Measurements from ENCODE around the gene LTC4S. TPM values are rescaled to one million over a fixed set of nuclear protein-coding genes. Genes with fewer than 3 reads are reported as not detected.
"Not testable (repeated sequence)": the region's sequence is repeated elsewhere in the genome, so short reads cannot be mapped to it uniquely, and the experiment has no call there.

Gene LTC4S
- total and polyA plus RNA-seq, 9 of the 15 experiments (the other 6 are each of a cell fraction or from before 2014, with no cell fraction given), result 0.17 to 0.77 (median 0.75) TPM; not detected in 6

DNA sequence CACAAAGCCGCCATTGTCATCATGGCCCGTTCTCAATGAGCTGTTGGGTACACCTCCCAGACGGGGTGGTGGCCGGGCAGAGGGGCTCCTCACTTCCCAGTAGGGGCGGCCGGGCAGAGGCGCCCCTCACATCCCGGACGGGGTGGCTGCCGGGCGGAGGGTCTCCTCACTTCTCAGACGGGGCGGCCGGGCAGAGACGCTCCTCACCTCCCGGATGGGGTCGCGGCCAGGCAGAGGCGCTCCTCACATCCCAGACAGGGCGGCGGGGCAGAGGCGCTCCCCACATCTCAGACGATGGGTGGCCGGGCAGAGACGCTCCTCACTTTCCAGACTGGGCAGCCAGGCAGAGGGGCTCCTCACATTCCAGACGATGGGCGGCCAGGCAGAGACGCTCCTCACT, 41.1 kb downstream of the LTC4S start:
- intact Hi-C loops (cut with micrococcal nuclease); CTCF ChIA-PET (ENCODE audit: low intra/inter-chr PET ratio); H3K27ac ChIP-seq (ENCODE audit: extremely low read depth, low read depth, low read length); H2AFZ ChIP-seq (ENCODE audit: low read depth, low read length); ATAC-seq; H3K9ac ChIP-seq (ENCODE audit: insufficient read depth in 1 of 2, low read depth in 2 of 2, low read length in 2 of 2); FAIRE-seq; H3K79me2 ChIP-seq (ENCODE audit: control insufficient read depth, insufficient read depth, low read length); H3K27me3 ChIP-seq (ENCODE audit: control insufficient read depth in 2 of 2, insufficient read depth in 2 of 2, low read length in 2 of 2); BruUV-seq (replicated peaks); H3K9me3 ChIP-seq (replicated peaks; ENCODE audit: control insufficient read depth, insufficient read depth, low read depth, low read length); DNase-seq (ENCODE audit: extremely low read depth in 1 of 4, low spot score in 3 of 4); H4K20me1 ChIP-seq (replicated peaks; ENCODE audit: control insufficient read depth, insufficient read depth, low read length); in situ Hi-C loops (cut with MboI); H3K4me2 ChIP-seq (ENCODE audit: insufficient read depth, low read length); H3K4me3 ChIP-seq; H3K9me1 ChIP-seq (ENCODE audit: control insufficient read depth, insufficient read depth, low read length): not testable (repeated sequence)
- Histone ChIP-seq H3K4me1 (replicated peaks in 1 of 2; ENCODE audit: control insufficient read depth in 2 of 2, insufficient read depth in 2 of 2, low read length in 2 of 2) (peaks cover 0 to 19% of the 10 kb centered on the region in 2 experiments; a peak in 3 of 5 replicates), H3K36me3 (ENCODE audit: control insufficient read depth, insufficient read depth, low read length) (peaks cover 76% of the 10 kb centered on the region)
- POLR2A ChIA-PET, result interaction anchor here (3.3 kb wide), 1 partner anchor 13 kb away, joined by 15 read pairs; no protein-coding TSS in a partner anchor
- WGBS (ENCODE audit: insufficient coverage, low coverage, missing lambda C conversion rate), result 97% methylated on average over 7 of the region's 28 CpGs

DNA sequence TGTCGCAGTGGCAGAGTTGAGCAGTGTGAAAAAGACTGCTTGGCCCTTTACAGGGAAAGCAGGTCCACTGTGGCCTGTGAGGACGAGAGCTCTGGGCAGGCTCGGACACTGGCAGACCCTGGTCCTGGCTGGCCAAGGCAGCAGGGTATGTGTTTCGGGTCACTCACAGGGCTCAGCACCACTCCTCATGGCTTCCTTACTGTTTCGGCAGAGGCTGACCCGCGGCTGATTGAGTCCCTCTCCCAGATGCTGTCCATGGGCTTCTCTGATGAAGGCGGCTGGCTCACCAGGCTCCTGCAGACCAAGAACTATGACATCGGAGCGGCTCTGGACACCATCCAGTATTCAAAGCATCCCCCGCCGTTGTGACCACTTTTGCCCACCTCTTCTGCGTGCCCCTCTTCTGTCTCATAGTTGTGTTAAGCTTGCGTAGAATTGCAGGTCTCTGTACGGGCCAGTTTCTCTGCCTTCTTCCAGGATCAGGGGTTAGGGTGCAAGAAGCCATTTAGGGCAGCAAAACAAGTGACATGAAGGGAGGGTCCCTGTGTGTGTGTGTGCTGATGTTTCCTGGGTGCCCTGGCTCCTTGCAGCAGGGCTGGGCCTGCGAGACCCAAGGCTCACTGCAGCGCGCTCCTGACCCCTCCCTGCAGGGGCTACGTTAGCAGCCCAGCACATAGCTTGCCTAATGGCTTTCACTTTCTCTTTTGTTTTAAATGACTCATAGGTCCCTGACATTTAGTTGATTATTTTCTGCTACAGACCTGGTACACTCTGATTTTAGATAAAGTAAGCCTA, 42.6 kb downstream of the LTC4S start:
- Histone ChIP-seq H3K9me1 (ENCODE audit: control insufficient read depth, insufficient read depth, low read length) (no peaks in the 10 kb centered on the region), H3K4me1 (replicated peaks in 1 of 2; ENCODE audit: control insufficient read depth in 2 of 2, insufficient read depth in 2 of 2, low read length in 2 of 2) (peaks cover 0 to 19% of the 10 kb centered on the region in 2 experiments; a peak in 3 of 5 replicates), H3K9ac (ENCODE audit: insufficient read depth in 1 of 2, low read depth in 2 of 2, low read length in 2 of 2) (0 out of 4 replicates have a peak overlapping the region, but pooled peaks of 1 of the 2 experiments have one; percentile 28), H3K27me3 (ENCODE audit: control insufficient read depth in 2 of 2, insufficient read depth in 2 of 2, low read length in 2 of 2) (no peaks in the 10 kb centered on the region), H3K9me3 (replicated peaks; ENCODE audit: control insufficient read depth, insufficient read depth, low read depth, low read length) (no peaks in the 10 kb centered on the region), H3K36me3 (ENCODE audit: control insufficient read depth, insufficient read depth, low read length) (peaks cover 75% of the 10 kb centered on the region), H3K79me2 (ENCODE audit: control insufficient read depth, insufficient read depth, low read length) (no peaks in the 10 kb centered on the region; the same call in 2 of the 3 replicates), H3K27ac (ENCODE audit: extremely low read depth, low read depth, low read length) (no peak overlapping the region; the same call in 2 of the 3 replicates), H3K4me2 (ENCODE audit: insufficient read depth, low read length) (no peak overlapping the region), H4K20me1 (replicated peaks; ENCODE audit: control insufficient read depth, insufficient read depth, low read length) (peaks cover 4% of the 10 kb centered on the region; the same call in 1 of the 2 replicates), H2AFZ (ENCODE audit: low read depth, low read length) (no peak overlapping the region), H3K4me3 (no peak overlapping the region)
- FAIRE-seq, result peak; percentile 19
- in situ Hi-C loops (cut with MboI), result no loop called here
- ATAC-seq, result peak; percentile 65
- POLR2A ChIA-PET, result interaction anchor here (0.6 to 2.9 kb wide), 7 partner anchors 10 to 993 kb away, joined by 3 to 17 read pairs (median 5); partner anchors contain the start of gene SQSTM1
- CTCF ChIA-PET (ENCODE audit: low intra/inter-chr PET ratio), result interaction anchor here (0.9 kb wide), 1 partner anchor 73 kb away, joined by 3 read pairs; no protein-coding TSS in a partner anchor
- 87% methylated on average over 19 of the region's 19 CpGs for WGBS (ENCODE audit: insufficient coverage, low coverage, missing lambda C conversion rate)
- BruUV-seq (replicated peaks), result TSS peak; percentile 35
- intact Hi-C loops (cut with micrococcal nuclease), result no loop called here
- peak in 2 of 4 experiments; percentile 26 to 35 for DNase-seq (ENCODE audit: extremely low read depth in 1 of 4, low spot score in 3 of 4)
- TF ChIP-seq POLR2G (IDR thresholded peaks at IDR 0.05; ENCODE audit: low read depth, low read length) (peak; percentile 69), JUND (IDR thresholded peaks at IDR 0.05; ENCODE audit: borderline replicate concordance, low read depth, low read length) (peak; percentile 78), JUND (tag; IDR thresholded peaks at IDR 0.05; ENCODE audit: borderline replicate concordance, low read depth, low read length) (peak; percentile 84), CBFA2T3 (IDR thresholded peaks at IDR 0.05) (peak; percentile 24), FOXM1 (IDR thresholded peaks at IDR 0.05; ENCODE audit: low read depth) (peak; percentile 47; the same call in 1 of the 2 replicates), FOXM1 (CRISPR knock-in tag; IDR thresholded peaks at IDR 0.05; ENCODE audit: low read depth) (no peak), MEIS2 (IDR thresholded peaks at IDR 0.05; ENCODE audit: partially characterized antibody) (peak; percentile 4), CREB1 (IDR thresholded peaks at IDR 0.05) (no peak), CREB1 (CRISPR knock-in tag; IDR thresholded peaks at IDR 0.05) (peak; percentile 16; the same call in 1 of the 2 replicates)
- TF ChIP-seq, protein P1, sequence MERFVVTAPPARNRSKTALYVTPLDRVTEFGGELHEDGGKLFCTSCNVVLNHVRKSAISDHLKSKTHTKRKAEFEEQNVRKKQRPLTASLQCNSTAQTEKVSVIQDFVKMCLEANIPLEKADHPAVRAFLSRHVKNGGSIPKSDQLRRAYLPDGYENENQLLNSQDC (CRISPR knock-in tag; IDR thresholded peaks at IDR 0.05), result 0 out of 2 replicates have a peak, but pooled peaks have one; percentile 6
- TF ChIP-seq, protein P2, sequence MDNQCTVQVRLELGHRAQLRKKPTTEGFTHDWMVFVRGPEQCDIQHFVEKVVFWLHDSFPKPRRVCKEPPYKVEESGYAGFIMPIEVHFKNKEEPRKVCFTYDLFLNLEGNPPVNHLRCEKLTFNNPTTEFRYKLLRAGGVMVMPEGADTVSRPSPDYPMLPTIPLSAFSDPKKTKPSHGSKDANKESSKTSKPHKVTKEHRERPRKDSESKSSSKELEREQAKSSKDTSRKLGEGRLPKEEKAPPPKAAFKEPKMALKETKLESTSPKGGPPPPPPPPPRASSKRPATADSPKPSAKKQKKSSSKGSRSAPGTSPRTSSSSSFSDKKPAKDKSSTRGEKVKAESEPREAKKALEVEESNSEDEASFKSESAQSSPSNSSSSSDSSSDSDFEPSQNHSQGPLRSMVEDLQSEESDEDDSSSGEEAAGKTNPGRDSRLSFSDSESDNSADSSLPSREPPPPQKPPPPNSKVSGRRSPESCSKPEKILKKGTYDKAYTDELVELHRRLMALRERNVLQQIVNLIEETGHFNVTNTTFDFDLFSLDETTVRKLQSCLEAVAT (IDR thresholded peaks at IDR 0.05), result peak in 1 of 2 experiments; percentile 78; a peak in 1 of 4 replicates

Measured in K562 (cell line).